PFSK-1 (cell line): Measurements from ENCODE around the gene POU2AF3.

Experiments
- FOXP2 ChIP-seq: optimal IDR thresholded peaks from 2 replicates; pipeline ENCODE3; 2011; ENCODE audit warnings: borderline replicate concordance, control low read depth, inconsistent platforms; ENCODE audit not compliant: insufficient read depth; ENCODE audit errors: extremely low read length, extremely low read depth
- POLR2AphosphoS5 ChIP-seq: IDR thresholded peaks from 2 replicates; pipeline ENCODE4 v1.6.1; 2012; ENCODE audit warnings: low read depth, mild to moderate bottlenecking, control low read depth, low read length, moderate library complexity
- SIN3A ChIP-seq: IDR thresholded peaks from 2 replicates; pipeline ENCODE4 v1.6.1; 2012; ENCODE audit warnings: mild to moderate bottlenecking, low read length, moderate library complexity, borderline replicate concordance; ENCODE audit not compliant: insufficient read depth
- TAF1 ChIP-seq: IDR thresholded peaks from 2 replicates; pipeline ENCODE4 v1.6.1; 2012; ENCODE audit warnings: low read length, control low read depth, borderline replicate concordance; ENCODE audit not compliant: insufficient read depth
- TF ChIP-seq, protein P1 (sequence below), 2 experiments: IDR thresholded peaks; 2 replicates each; pipeline versions ENCODE4 v1.6.1 to v1.8.0; 2011 to 2012; ENCODE audit warnings: low read depth in 2 of 2, low read length in 2 of 2, control low read depth in 1 of 2, inconsistent platforms in 1 of 2, mild to moderate bottlenecking in 1 of 2, moderate library complexity in 1 of 2; ENCODE audit not compliant: insufficient read depth in 1 of 2

DNA sequence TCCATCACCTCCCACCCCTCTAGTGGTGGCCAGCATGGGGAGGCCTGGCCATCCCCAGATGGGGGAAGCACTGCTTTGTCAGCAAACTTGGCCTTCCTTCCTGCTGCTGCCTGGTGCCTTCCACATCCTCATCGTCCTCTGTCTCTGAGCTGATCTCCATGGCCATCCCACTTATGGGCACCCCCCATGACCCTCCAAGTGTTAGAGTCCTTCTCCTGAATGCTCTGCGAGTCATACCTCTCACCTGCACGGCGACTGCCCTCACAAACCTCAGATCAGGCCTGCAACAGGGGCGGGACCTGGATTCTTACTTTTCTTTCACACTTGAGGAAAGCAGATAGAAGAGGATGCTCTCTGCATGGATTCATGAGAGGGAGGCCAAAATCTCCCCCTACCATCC lies 56.8 kb downstream of the POU2AF3 start:
- TF ChIP-seq SIN3A, result no peak
- TF ChIP-seq, protein P1, sequence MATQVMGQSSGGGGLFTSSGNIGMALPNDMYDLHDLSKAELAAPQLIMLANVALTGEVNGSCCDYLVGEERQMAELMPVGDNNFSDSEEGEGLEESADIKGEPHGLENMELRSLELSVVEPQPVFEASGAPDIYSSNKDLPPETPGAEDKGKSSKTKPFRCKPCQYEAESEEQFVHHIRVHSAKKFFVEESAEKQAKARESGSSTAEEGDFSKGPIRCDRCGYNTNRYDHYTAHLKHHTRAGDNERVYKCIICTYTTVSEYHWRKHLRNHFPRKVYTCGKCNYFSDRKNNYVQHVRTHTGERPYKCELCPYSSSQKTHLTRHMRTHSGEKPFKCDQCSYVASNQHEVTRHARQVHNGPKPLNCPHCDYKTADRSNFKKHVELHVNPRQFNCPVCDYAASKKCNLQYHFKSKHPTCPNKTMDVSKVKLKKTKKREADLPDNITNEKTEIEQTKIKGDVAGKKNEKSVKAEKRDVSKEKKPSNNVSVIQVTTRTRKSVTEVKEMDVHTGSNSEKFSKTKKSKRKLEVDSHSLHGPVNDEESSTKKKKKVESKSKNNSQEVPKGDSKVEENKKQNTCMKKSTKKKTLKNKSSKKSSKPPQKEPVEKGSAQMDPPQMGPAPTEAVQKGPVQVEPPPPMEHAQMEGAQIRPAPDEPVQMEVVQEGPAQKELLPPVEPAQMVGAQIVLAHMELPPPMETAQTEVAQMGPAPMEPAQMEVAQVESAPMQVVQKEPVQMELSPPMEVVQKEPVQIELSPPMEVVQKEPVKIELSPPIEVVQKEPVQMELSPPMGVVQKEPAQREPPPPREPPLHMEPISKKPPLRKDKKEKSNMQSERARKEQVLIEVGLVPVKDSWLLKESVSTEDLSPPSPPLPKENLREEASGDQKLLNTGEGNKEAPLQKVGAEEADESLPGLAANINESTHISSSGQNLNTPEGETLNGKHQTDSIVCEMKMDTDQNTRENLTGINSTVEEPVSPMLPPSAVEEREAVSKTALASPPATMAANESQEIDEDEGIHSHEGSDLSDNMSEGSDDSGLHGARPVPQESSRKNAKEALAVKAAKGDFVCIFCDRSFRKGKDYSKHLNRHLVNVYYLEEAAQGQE (IDR thresholded peaks at IDR 0.05; ENCODE audit: insufficient read depth in 1 of 2, low read depth in 2 of 2, low read length in 2 of 2), result no peak
- no peak for TF ChIP-seq TAF1
- no peak for TF ChIP-seq POLR2AphosphoS5
- no peak for TF ChIP-seq FOXP2
